Activated T-helper 1 cell treated with anti-CD3 and anti-CD28 coated beads, Interleukin-12 subunit alpha, Interleukin-12 subunit beta, Interleukin-2, Interleukin-4 antibody, amounts not matched to agents 30 ng/mL and 10 ng/mL and 1 ng/mL, durations not matched to agents 14 hours and 24 hours and 36 hours (primary cell): ENCODE measurements around the gene TENM4. TPM values are rescaled to one million over a fixed set of nuclear protein-coding genes. Genes with fewer than 3 reads are reported as not detected.
"Not testable (repeated sequence)": the region's sequence is repeated elsewhere in the genome, so short reads cannot be mapped to it uniquely, and the experiment has no call there.

ENCODE experiments used
- DNase-seq: peaks from one replicate; pipeline ENCODE4 v3.0.0; 2021; ENCODE audit warnings: low spot score
- H3K27ac Mint-ChIP-seq: one replicate; pipeline ENCODE4 v1.8.0; 2021; ENCODE audit warnings: mild to moderate bottlenecking, mixed read lengths
- H3K27me3 Mint-ChIP-seq: one replicate; pipeline ENCODE4 v1.8.0; 2022; ENCODE audit warnings: mild to moderate bottlenecking, moderate library complexity, mixed read lengths; ENCODE audit not compliant: insufficient read depth
- H3K36me3 Mint-ChIP-seq: one replicate; pipeline ENCODE4 v1.8.0; 2021; ENCODE audit warnings: low read depth, mixed read lengths
- H3K4me1 Mint-ChIP-seq: one replicate; pipeline ENCODE4 v1.8.0; 2021; ENCODE audit warnings: low read depth, mixed read lengths
- H3K4me3 Mint-ChIP-seq: one replicate; pipeline ENCODE4 v1.8.0; 2021; ENCODE audit warnings: mild to moderate bottlenecking, moderate library complexity, mixed read lengths
- H3K9me3 Mint-ChIP-seq: one replicate; pipeline ENCODE4 v1.8.0; 2021; ENCODE audit warnings: mixed read lengths
- intact Hi-C: fragments of 100-400 bp; cut with micrococcal nuclease; formaldehyde crosslinking; loops from one replicate; pipeline ENCODE4 v1.15.1; 2024
- total RNA-seq: library from RNA; stranded (reverse); gene quantifications from 2 replicates; pipeline ENCODE4 v1.2.3, GENCODE V29; 2022

TENM4 gene
- total RNA-seq, 1 donor from 2014 or later, result 0.03 TPM

GRCh38 chr11:78838417-78838816 is 602.4 kb downstream of the TENM4 start:
- Mint-ChIP-seq H3K27ac (no peak overlapping the region), H3K27me3 (peaks cover 7% of the 10 kb centered on the region), H3K36me3 (no peaks in the 10 kb centered on the region), H3K9me3 (no peaks in the 10 kb centered on the region), H3K4me1 (no peaks in the 10 kb centered on the region), H3K4me3 (no peak overlapping the region)
- DNase-seq, result no peak
- intact Hi-C loops, result no loop called here

DNA sequence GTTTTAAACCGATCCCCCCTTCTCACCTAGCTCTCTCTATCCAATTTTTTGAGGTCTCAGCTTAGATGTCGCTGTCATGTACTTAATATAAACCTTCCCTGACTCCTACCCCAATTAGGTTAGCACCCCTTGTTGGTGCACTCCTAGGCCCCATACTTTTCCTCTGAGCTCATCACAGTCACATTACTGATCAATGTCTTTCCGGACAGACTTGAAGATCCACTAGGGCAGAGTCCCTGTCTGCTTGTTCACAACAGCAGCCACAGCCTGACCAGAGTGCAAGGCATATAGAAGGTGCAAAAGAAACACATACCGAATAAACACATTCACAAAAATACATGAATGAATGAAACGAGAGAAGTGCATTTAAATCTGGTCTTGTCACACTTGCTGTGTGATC is 605.2 kb downstream of the TENM4 start:
- H3K27me3 Mint-ChIP-seq, result peaks cover 5% of the 10 kb centered on the region
- no peaks in the 10 kb centered on the region for H3K36me3 Mint-ChIP-seq
- no peak overlapping the region for H3K27ac Mint-ChIP-seq
- H3K9me3 Mint-ChIP-seq, result no peaks in the 10 kb centered on the region
- intact Hi-C loops, result no loop called here
- no peak overlapping the region for H3K4me3 Mint-ChIP-seq
- H3K4me1 Mint-ChIP-seq, result no peaks in the 10 kb centered on the region
- DNase-seq, result no peak

DNA sequence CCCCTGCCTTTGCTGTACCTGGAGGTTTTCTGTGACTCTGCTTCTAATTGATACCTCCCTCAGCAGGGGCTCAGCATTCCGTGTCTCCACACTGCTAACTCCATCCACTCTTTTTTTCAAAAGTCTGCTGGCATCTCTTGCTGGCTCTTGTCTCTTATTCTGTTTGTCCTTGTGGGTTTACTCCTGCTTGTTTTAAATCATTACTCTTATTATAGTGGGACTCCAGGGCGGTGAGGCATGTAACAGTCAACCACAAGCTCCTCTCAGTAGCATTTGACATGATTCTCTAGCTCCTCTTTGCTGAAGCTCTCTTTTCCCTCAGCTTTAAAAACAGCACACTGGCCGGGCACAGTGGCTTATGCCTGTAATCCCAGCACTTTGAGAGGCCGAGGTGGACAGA is 605.9 kb downstream of the TENM4 start:
- DNase-seq, result no peak
- intact Hi-C loops, result no loop called here
- H3K4me3 Mint-ChIP-seq, result no peak overlapping the region
- no peak overlapping the region for H3K27ac Mint-ChIP-seq
- no peaks in the 10 kb centered on the region for H3K4me1 Mint-ChIP-seq
- H3K27me3 Mint-ChIP-seq, result peaks cover 5% of the 10 kb centered on the region
- no peaks in the 10 kb centered on the region for H3K9me3 Mint-ChIP-seq
- no peaks in the 10 kb centered on the region for H3K36me3 Mint-ChIP-seq

DNA sequence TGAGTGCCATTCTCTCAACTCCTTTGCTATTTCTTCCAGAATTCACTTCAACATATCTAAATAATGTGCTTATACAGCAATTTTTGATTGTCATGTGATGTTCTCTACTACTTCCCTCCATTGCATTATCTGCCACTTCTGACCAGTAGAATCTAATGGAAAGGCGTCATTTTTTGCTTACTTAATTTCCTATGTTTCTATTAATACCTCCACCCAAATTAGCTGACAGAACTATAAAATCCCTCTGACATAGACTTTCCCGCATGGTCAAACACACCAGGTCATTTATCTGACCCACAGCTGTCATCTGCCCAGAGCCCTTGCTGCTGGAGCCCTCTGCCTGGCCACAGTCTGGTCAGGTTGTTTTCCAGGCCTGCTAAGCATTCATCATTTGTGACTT is 607.6 kb downstream of the TENM4 start:
- H3K27ac Mint-ChIP-seq, result no peak overlapping the region
- DNase-seq, result no peak
- intact Hi-C loops, result no loop called here
- no peaks in the 10 kb centered on the region for H3K9me3 Mint-ChIP-seq
- no peaks in the 10 kb centered on the region for H3K36me3 Mint-ChIP-seq
- H3K27me3 Mint-ChIP-seq, result peaks cover 1% of the 10 kb centered on the region
- H3K4me3 Mint-ChIP-seq, result no peak overlapping the region
- no peaks in the 10 kb centered on the region for H3K4me1 Mint-ChIP-seq

DNA sequence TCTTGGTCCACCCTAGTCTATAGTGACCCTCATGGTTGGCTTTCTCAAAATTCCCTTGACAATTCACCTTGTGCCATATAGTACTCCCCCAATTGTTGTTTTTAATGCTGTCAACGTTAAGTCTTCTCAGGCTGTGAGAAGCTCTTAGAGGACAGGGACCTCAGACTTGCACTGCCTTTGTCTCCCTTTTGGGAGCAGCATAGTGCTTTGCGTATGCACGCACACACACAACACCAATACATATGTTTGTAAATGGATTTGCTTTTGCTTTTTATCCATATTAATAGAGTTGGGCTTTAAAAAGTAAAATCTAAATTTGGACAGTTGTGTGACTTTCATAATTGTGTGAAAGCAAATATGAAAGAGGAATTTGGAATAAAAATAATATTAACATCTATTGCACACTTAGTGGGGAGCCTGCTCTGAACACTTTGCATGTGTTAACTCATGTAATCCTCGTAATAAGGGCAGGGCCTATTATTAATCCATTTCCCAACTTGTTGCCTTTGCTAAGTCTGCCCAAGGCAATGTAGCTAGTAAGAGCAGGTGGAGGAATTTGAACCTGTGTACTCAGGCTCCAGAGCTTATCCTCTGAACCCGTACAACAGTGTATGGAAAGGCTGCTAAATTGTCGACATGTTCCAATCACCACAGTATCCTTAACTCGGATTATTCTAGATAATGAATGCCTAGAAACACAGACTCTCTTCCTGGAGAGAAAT is 608.4 kb downstream of the TENM4 start:
- Mint-ChIP-seq H3K27ac (no peak overlapping the region), H3K4me3 (no peak overlapping the region), H3K27me3 (no peaks in the 10 kb centered on the region), H3K36me3 (no peaks in the 10 kb centered on the region), H3K9me3 (no peaks in the 10 kb centered on the region), H3K4me1 (no peaks in the 10 kb centered on the region)
- DNase-seq, result no peak
- intact Hi-C loops, result no loop called here

DNA sequence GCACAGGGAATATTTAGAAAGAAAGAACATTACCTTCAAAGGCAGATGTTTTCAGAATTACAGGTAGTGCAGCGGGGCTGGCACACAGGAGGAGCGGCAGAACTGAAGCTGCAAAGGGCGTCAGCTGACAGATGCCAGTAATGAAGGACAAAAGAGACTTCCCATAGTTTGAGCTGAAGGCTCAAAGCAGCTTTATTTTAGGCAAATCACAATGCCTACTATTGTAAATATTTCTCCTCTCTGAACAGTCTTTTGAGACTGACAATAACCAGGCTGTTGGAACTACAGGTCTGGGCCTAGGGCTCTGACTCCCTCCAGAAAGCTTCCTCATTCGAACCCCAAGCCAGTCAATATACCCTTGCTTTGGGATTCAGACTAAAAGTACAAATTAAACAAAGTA is 609.3 kb downstream of the TENM4 start:
- Mint-ChIP-seq H3K9me3 (no peaks in the 10 kb centered on the region), H3K27me3 (no peaks in the 10 kb centered on the region), H3K4me1 (no peaks in the 10 kb centered on the region), H3K27ac (no peak overlapping the region), H3K36me3 (no peaks in the 10 kb centered on the region), H3K4me3 (no peak overlapping the region)
- intact Hi-C loops, result no loop called here
- no peak for DNase-seq

GRCh38 chr11:78830277-78830819 is 610.5 kb downstream of the TENM4 start:
- Mint-ChIP-seq H3K36me3 (no peaks in the 10 kb centered on the region), H3K27me3 (no peaks in the 10 kb centered on the region), H3K4me3 (no peak overlapping the region), H3K9me3 (no peaks in the 10 kb centered on the region), H3K4me1 (no peaks in the 10 kb centered on the region), H3K27ac (no peak overlapping the region)
- intact Hi-C loops, result no loop called here
- DNase-seq, result no peak

GRCh38 chr11:78829146-78829545 is 611.7 kb downstream of the TENM4 start:
- DNase-seq, result no peak
- H3K4me3 Mint-ChIP-seq, result no peak overlapping the region
- H3K4me1 Mint-ChIP-seq, result no peaks in the 10 kb centered on the region
- no peaks in the 10 kb centered on the region for H3K9me3 Mint-ChIP-seq
- H3K27me3 Mint-ChIP-seq, result no peaks in the 10 kb centered on the region
- no peaks in the 10 kb centered on the region for H3K36me3 Mint-ChIP-seq
- intact Hi-C loops, result no loop called here
- no peak overlapping the region for H3K27ac Mint-ChIP-seq

DNA sequence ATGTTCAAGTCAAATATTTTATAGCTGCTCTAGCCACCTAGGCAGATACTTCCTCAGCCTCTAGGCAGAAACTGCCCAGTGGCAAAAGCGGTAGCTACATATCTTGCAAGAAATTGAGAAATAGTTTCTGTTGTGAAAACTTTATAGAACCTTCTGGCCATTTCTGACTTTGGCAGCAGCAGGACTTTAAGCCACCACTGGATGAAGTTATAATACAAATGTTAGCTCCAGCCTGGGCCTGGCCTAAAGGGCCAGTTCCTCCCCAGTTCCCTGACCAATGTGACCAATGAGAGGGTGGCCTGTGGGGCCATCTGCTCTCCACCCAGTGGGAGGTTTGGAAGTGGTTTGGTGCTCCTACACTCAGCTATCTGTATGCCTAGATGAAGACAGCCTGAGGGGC is 612.2 kb downstream of the TENM4 start:
- intact Hi-C loops, result no loop called here

DNA sequence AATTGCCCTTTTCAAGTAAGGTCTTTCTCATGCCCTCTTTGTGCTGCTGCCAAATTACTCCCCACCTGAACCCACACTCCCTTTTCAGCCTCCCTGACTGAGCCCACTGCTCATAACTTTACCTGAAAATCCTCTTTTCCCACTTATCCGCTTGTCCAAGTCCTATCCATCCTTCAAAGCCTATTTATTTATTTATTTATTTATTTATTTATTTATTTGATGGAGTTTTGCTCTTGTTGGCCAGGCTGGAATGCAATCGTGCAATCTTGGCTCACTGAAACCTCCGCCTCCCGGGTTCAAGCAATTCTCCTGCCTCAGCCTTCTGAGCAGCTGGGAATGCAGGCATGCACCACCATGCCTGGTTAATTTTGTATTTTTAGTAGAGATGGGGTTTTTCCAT is 613.5 kb downstream of the TENM4 start:
- H3K9me3 Mint-ChIP-seq, H3K4me1 Mint-ChIP-seq, H3K36me3 Mint-ChIP-seq, intact Hi-C loops, H3K27me3 Mint-ChIP-seq, DNase-seq, H3K4me3 Mint-ChIP-seq, H3K27ac Mint-ChIP-seq: not testable (repeated sequence)

More for the DNA sequence above, 612.2 kb downstream of the TENM4 start:
- DNase-seq, result no peak
- Mint-ChIP-seq H3K4me3 (no peak overlapping the region), H3K9me3 (no peaks in the 10 kb centered on the region), H3K36me3 (no peaks in the 10 kb centered on the region), H3K4me1 (no peaks in the 10 kb centered on the region), H3K27me3 (no peaks in the 10 kb centered on the region), H3K27ac (no peak overlapping the region)

- Mint-ChIP-seq H3K36me3 (no peaks in the 10 kb centered on the region), H3K9me3 (no peaks in the 10 kb centered on the region), H3K4me3 (no peak overlapping the region), H3K27ac (no peak overlapping the region), H3K4me1 (no peaks in the 10 kb centered on the region), H3K27me3 (peaks cover 2% of the 10 kb centered on the region)
- DNase-seq, result no peak
- intact Hi-C loops, result no loop called here
Observed at GRCh38 chr11:78825591-78826020, 615.2 kb downstream of the TENM4 start.

DNA sequence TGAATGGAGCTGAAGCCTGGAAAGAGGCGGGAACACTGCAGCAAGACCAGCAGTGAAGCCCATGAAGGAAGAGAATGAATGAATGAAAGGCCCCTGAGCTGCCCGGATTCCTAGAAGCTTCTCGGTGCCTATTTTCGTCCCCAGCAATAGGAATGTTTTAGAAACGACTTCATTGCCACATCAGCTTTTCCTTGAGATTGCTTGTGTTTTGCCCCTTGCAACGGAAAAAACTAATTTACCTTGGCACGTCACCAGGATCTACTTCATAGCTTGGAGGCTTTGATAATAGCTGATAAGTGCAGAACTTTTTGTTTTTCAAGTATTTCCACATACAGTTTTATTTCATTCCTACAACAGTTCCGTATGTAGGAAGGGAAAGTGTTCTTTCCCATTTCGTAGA is 617.2 kb downstream of the TENM4 start:
- Mint-ChIP-seq H3K27ac (no peak overlapping the region), H3K27me3 (peaks cover 4% of the 10 kb centered on the region), H3K36me3 (no peaks in the 10 kb centered on the region), H3K9me3 (no peaks in the 10 kb centered on the region), H3K4me3 (no peak overlapping the region), H3K4me1 (no peaks in the 10 kb centered on the region)
- DNase-seq, result no peak
- intact Hi-C loops, result no loop called here

DNA sequence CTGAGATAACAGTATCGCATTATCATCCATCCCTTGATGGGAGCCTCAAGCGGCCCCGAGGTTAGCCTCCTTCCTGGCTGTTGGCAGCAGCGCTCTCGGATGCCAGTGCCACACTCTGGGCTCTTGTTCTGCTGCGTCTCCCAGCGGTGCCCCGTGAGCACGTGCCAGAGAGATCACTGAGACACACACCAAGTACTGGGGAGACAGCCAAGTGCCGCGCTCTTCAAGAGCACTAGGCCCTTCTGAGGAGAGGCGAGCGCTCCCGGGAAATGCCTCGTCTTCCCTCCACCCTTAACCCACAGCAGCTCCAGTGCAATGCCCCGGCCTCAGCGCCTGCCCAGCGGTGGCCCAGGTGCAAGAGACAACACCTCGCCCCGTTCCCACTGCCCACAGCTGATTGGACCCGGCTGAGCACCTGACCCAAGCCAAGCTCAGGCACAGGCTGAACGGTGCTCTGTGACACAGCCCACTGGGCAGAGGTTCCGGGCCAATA is 617.9 kb downstream of the TENM4 start:
- Mint-ChIP-seq H3K36me3 (no peaks in the 10 kb centered on the region), H3K4me1 (no peaks in the 10 kb centered on the region), H3K27me3 (peaks cover 4% of the 10 kb centered on the region), H3K27ac (no peak overlapping the region), H3K4me3 (no peak overlapping the region), H3K9me3 (no peaks in the 10 kb centered on the region)
- intact Hi-C loops, result no loop called here
- no peak for DNase-seq
